WI38 (cell line): ENCODE measurements around the gene LRTM2.

Experiments used
- H3K4me3 ChIP-seq: 2 replicates; pipeline ENCODE4 v1.5.1; 2011; ENCODE audit warnings: low read depth, mild to moderate bottlenecking, control low read depth, low read length
- TF ChIP-seq, protein P1 (sequence below): IDR thresholded peaks from 2 replicates; pipeline ENCODE4 v1.5.1; 2012; ENCODE audit warnings: low read depth, mild to moderate bottlenecking, control low read depth, low read length

LRTM2 gene

DNA sequence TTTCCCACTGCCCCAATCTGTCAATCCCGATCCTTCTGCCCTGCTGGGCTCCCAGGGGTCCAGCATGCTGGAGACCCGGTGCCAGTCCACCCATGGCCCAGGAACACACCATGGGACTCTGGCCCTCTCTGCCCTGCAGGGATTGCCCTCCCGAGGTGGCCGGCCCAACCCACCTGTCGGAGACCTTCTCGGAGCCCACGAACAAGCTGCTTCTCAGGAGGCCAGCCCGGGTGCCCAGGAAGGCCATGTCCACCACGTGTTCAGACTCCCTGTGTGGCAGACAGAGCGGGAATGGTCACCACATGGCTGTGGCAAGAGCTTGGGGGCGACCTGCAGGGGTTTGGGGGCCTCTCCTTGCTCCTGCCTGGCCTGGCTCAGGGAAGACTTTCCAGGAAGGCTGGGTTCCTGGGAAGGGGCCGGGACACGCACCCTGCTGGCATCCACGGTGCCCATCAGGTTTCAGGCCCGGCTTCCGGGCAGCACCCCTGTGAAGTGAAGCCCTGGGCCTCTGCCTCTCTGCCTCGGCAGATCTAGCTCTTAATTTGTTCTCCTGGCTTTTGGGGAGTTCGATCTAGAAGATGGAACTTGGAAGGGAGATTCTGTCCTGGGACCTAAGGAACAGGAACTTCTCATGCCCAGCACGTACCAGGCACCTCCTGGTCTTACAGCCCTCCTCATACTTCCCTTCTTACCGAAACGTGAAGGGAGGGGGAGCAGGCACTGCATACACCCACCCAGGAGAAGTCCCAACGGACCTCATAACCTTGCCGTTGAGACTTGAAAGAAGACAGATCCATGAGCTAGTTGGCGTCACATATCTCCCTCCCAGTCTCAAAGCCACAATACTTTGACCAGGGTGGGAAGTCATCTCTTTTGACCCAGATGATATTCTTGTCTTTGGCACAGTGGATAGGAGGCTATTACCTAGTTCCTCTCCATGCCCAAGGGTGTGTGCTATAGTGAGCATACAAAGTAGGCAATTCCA, 26.3 kb downstream of the LRTM2 start:
- no peak overlapping the region for H3K4me3 ChIP-seq
- TF ChIP-seq, protein P1, sequence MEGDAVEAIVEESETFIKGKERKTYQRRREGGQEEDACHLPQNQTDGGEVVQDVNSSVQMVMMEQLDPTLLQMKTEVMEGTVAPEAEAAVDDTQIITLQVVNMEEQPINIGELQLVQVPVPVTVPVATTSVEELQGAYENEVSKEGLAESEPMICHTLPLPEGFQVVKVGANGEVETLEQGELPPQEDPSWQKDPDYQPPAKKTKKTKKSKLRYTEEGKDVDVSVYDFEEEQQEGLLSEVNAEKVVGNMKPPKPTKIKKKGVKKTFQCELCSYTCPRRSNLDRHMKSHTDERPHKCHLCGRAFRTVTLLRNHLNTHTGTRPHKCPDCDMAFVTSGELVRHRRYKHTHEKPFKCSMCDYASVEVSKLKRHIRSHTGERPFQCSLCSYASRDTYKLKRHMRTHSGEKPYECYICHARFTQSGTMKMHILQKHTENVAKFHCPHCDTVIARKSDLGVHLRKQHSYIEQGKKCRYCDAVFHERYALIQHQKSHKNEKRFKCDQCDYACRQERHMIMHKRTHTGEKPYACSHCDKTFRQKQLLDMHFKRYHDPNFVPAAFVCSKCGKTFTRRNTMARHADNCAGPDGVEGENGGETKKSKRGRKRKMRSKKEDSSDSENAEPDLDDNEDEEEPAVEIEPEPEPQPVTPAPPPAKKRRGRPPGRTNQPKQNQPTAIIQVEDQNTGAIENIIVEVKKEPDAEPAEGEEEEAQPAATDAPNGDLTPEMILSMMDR = no peak

DNA sequence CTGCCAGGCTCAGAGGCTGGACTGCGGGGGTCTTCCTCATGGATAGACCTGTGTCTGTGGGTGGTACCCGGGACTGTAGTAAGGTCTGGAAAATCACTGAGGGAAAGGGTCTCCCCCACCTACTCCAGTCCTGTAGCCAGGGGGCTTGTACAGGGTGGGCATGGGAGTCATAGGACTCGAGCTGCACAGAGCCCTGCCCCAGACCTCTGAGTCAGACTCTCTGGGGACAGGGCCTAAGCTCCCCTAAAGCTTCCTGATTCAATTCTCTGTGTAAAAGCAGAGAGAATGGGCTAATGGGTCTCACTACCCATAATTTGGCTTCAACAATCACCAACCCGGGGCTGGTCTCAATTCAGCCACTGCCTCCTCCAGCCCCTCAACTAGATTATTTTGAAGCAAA, 27.0 kb downstream of the LRTM2 start:
- no peak overlapping the region for H3K4me3 ChIP-seq
- TF ChIP-seq, protein P1 = no peak

DNA sequence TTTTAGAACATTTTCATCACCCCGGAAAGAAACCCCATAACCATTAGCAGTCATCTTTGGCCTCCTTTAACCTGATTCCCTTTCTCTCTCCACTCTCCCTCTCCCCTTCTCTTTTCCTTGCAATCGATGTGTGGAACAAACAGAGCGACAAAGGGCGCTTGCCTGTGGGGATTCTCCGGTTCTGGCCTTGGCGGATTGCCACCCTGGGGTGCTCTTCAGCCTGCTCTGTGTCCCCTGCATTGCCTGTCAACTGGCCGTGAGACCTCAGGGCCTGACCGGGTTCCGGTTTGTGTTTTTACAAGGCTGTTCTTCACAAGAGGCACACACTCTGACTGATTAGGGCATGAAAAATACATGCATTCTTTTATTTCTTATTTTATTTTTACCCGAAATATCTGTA, 27.8 kb downstream of the LRTM2 start:
- no peak overlapping the region for H3K4me3 ChIP-seq
- TF ChIP-seq, protein P1 = no peak

DNA sequence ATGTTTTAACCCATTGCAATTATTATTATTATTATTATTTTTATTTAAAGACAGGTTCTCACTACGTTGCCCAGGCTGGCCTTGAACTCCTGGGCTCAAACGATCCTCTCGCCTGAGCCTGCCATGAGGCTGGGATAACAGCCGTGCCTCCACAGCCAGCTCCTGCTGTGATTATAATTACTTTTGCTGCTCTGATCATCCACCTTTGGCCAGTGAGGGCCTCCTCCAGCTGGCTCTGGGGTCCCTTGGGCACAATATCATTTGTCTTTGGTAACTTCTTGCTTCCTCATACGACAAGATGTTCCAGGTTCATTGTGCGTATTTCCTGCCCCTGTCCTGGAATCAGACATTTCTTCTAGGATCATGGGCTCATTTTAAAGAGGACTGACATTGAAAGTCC, 28.4 kb downstream of the LRTM2 start:
- TF ChIP-seq, protein P1 = no peak

DNA sequence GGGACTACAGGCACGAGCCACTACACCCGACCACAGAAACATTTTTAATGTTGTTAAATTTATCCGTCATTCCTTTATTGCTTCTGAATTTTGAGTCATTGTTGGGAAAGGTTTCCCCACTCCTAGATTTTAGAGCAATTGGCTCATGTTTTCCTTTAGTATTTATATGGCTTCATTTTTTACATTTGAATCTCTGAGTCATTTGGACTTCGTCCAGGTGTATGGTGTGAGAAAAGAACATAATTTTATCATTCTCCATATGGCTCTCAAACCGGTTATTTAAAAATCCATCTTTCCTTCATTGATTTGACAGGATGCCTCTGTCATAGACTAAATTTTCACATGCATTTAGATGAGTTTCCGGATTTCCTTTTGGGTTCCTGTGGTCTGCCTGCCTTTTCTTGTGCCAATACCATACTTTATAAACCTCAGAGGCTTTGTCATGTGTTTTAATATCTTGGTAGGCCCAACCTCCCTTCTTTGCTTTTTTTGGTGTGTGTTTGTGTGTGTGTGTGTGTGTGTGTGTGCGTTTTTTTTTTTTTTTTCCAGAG, 30.9 kb downstream of the LRTM2 start:
- no peak overlapping the region for H3K4me3 ChIP-seq
- TF ChIP-seq, protein P1 = no peak

More for the DNA sequence above, 28.4 kb downstream of the LRTM2 start:
- no peak overlapping the region for H3K4me3 ChIP-seq

DNA sequence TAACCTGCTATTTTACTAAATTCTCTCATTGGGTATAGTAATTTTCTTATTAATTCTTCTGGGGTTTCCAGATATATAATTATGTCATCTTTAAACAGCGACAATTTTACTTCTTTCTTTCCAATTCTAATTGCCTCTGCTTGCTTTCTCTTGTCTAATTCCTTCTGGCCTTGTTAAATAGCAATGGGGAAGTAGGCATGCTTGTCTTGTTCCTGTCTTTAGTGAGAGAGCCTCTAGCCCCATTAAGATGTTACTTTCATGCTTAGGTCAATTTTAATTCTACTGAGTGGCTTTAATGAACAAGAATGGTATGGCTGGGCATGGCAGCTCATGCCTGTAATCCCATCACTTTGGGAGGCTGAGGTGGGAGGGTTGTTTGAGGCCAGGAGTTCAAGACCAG, 31.7 kb downstream of the LRTM2 start:
- no peak overlapping the region for H3K4me3 ChIP-seq
- TF ChIP-seq, protein P1 = no peak

DNA sequence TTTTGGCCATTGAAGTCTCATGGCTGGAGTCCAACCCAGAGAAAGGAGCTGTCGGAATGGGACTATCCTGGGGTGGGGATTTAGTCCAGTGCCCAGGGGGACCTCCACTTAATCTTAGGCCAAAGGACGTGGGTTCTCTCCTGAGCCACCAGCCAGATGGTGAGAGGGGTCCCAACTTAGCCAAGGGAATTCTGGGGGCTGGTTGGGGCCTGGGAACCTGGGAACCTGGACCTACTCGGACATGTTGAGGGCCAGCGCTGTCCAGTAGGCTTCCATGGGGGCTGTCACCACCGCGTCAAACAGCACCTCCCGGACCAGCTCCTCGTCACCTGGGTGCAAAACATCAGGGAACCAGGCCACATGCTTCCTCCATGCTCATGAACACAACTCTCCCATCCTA, 33.4 kb downstream of the LRTM2 start:
- TF ChIP-seq, protein P1 = no peak
- no peak overlapping the region for H3K4me3 ChIP-seq
